NCI-H446 treated with DMSO at 0.1 percent for 48 hours (cell line): ENCODE measurements around the gene EMB.
"Not testable (repeated sequence)": the region's sequence is repeated elsewhere in the genome, so short reads cannot be mapped to it uniquely, and the experiment has no call there.

Experiments used
- DNase-seq: peaks from one replicate; lab custom pipeline; 2025; lab: John Stamatoyannopoulos, UW

EMB gene

DNA sequence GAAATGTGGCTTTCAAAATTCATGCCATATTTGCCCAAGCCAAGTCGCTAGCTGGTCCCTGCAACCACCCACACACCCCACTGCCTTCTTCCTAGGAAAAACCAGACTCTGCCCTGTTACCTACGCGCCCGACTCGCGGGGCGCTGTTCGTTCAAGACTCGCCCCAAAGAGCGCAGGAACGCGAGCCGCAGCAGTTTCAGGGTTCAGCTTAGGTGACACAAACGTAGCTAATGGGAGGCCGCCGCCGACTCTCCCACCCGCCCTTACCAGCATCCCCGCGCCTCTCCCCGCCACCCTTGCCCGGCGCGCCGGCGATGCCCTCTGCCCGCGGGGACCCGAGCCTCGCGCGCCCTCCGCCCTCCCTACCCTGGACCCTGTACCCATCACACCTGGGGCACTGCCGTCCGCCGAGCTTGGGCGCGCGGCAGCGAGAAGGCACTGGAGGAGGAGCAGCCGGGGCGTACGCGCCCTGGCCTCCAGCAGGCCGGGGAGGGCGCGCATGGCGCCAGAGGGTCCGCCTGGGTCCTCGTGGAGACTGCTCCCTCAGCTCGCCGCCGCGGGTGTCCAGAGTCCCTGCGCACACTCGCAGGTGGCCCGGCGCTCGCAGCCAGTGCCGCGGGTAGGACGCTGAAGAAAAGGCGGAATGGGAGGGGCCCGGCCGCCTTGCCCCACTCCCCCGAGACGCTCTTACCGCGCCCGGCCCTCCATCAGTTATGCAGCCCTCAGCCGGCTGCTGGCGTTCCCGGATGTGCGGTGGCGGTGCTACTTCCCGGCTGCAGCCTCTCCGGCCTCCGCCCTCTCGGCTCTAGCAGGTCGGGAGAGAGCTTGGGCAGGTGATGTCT, at the start of gene EMB:
EMB (minus strand) TSS at position 638 of the 842 bp plus-strand sequence; CDS start at position 501, 137 bp downstream.
- no peak for DNase-seq

DNA sequence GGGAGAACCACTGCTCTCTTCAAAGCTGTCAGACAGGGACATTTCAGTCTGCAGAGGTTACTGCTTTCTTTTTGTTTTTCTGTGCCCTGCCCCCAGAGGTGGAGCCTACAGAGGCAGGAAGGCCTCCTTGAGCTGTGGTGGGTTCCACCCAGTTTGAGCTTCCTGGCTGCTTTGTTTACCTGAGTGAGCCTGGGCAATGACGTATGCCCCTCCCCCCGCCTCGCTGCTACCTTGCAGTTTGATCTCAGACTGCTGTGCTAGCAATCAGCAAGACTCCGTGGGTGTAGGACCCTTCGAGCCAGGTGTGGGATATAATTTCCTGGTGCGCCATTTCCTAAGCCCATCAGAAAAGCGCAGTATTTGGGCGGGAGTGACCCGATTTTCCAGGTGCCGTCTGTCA, 48.4 kb upstream of the EMB start:
- not testable (repeated sequence) for DNase-seq

DNA sequence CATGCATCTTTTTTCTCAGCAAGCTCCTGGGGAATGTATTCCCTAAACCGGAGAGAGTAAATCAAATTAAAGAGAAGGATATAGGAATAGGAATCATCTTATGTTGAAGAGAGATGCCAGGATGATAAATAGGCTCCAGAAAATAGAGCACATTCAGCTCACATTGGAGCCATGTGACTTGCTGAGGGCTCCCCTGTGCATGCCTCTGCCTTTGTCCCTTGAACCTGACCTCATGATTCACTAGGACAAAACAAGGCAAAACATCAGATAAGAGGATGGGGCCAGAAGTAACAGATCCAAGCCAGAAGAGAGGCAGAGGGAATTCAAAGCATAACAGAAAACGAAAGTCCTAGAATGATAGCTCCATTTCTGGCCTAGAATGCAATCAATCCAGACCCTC, 37.7 kb upstream of the EMB start:
- DNase-seq = not testable (repeated sequence)

DNA sequence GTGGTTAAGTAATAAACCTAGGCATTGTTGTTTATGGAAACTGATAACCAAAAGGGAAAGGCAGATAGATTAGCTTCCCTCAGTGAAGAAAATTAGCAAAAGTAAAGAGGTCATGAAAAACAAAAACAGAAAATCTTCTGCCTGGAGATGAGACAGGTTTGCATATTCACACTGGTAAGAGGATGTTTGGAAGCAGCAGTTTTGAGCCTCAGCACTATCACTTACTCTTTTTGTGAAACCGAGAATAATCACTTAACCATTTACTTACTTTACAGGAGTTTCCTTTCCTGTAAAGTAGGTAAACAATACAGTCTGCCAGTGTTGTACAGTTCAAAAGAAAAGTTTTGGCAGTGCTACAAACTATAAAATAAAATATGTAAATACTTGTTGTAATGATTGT, 35.5 kb upstream of the EMB start:
- DNase-seq = no peak

GRCh38 chr5:50465015-50465414, 23.9 kb upstream of the EMB start:
- not testable (repeated sequence) for DNase-seq

DNA sequence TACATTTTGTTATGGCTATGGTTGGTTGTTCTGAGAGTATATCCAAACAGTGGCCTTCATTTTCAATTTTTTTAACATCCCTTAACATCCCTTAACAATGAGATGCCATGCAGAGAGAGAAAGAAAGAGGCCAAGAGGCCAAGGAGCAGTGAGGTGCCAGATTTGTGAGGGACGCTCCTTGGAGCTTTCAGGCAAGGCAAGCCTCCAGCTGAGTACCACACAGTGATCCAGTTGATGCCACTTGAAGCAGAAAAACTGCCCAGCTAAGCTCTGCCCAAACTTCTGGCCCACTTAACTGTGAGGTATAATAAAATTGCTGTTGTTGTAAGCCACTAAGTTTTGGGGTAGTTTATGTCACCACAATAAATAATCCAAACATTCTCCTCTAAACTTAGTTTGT, 22.6 kb upstream of the EMB start:
- no peak for DNase-seq

DNA sequence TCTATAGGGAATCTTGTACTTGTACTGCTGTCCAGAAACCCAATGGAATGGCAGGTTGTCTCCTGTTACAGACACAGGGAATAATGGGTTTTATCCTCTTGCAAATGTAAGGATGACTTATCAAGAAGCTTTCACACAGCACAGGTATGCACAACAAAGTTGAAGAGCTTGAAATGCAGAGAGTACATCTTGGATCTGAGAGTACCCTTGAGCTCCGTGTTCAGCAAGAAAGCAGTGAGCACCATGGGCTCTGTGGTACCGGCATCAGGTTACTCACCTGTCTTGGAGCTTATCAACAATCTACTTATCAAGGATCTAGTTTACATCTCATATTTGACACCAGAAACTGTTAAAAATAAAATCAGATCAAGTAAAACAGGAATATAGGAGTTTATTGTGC, 22.0 kb upstream of the EMB start:
- DNase-seq = no peak

- not testable (repeated sequence) for DNase-seq
Measured at GRCh38 chr5:50462579-50462978, 21.5 kb upstream of the EMB start.

GRCh38 chr5:50458372-50458771, 17.3 kb upstream of the EMB start:
- not testable (repeated sequence) for DNase-seq

DNA sequence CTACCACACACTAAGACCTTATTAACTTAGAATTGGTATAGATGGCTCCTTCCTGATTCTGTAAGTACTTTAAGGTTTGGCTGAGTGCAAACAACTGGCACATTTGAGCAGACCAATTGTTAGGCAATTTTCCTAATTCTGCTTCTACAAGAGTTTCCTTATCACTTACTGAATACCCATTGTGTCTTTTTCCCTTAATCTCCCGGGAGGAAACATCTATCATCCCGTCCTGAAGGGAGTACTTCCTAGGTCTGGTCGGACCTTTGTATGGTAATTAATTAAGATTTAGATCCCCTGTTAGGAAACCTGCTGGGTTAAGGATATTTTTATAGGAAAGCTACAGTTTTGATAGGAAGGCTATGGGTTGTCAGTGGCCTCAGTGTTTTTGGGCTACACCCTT, 8.2 kb upstream of the EMB start:
- not testable (repeated sequence) for DNase-seq

DNA sequence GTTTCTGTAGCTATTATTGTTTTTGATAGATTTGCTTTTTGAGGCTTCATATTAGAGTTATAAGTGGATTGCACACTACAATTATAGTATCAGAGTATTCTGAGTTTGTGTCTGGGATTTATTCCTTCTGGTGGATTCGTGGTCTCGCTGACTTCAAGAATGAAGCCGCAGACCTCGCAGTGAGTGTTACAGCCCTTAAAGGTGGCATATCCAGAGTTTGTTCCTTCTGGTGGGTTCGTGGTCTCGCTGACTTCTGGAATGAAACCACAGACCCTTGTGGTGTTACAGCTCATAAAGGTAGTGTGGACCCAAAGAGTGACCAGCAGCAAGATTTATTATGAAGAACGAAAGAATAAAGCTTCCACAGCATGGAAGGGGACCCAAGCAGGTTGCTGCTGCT, 6.9 kb upstream of the EMB start:
- DNase-seq = no peak

- DNase-seq = no peak
Measured at GRCh38 chr5:50447228-50447627, 6.1 kb upstream of the EMB start.

GRCh38 chr5:50445296-50445949, 4.3 kb upstream of the EMB start:
- DNase-seq = no peak

DNA sequence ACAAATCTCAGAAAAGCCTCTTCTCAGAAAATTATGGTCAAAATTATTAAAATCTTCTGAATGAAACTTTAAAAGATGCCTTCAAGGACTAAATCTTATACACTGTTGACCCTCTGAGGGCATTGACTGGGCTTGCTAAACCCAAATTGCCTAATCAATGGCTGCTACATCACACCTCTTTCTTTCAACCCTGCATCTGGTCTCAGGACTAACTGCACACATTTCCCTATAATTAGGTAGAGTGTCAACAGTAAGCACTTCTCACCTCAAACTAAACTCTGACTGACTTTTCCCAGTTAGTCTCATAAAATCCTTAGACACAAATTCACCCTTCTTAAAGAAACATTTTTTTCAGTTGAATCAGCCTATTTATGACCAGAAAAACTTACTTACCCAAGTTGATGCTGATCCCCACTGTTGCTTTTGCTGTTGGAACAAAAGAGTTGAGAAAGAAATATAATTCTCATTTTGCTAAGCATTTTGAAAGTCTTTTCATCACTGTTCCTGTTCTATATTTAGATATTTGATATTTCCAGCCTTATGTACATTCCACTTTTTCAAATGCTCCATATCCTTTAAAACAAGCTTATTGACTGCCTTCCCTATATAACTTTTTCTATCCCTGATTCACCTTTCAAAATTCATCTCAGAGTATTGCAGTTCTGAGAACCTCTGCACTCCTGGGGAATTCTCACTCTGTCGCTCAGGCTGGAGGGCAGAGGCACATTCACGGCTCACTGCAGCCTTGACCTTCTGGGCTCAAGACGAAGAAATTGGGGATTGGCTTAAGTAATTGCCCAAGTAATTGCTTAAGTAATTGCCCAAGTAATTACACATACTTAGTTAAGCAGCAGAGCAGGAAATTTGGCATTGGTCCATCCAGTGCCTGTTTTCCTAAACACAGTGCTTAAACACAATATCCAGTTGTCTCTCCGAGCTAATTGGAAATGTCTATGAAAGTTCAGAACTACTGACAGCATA, 1.8 kb upstream of the EMB start:
- not testable (repeated sequence) for DNase-seq

- no peak for DNase-seq
Measured at GRCh38 chr5:50441493-50441955, 436 bp upstream of the EMB start.

DNA sequence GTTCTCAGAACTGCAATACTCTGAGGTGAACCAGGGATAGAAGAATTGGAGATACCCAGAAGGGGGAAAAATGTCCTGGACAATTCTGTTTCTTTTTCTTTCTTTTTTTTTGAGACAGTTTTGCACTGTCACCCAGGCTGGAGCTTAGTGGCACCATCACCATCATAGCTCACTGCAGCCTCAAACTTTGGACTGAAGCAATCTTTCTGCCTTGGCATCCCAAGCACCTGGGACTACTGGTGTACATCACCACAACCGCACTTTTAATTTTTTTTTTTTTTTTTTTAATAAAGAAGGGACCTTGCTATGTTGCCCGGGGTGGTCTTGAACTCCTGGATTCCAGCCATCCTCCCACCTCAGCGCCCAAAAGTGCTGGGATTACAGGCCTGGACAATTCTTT, 1.9 kb downstream of the EMB start:
- DNase-seq = no peak

DNA sequence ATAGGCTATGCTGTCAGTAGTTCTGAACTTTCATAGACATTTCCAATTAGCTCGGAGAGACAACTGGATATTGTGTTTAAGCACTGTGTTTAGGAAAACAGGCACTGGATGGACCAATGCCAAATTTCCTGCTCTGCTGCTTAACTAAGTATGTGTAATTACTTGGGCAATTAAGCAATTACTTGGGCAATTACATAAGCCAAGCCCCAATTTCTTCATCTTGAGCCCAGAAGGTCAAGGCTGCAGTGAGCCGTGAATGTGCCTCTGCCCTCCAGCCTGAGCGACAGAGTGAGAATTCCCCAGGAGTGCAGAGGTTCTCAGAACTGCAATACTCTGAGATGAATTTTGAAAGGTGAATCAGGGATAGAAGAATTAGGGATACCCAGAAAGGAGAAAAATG, 3.0 kb downstream of the EMB start:
- not testable (repeated sequence) for DNase-seq

DNA sequence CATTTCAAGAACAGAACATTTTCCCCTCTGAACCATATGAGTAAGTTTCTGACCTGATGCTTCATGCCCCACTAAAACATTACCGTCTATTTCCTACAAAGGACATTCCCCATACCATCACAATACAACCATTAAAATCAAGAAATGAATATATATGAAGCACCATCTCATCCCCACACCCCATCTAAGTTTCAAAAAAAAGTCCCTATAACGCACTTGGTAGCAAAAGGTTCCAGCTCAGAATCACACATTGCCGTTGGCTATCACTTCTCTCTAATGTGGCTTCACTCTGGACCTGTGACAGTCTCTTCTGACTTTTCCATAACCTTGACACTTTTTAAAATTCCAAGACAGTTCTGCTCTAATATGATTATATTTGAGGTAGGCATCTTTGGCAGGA, 5.9 kb downstream of the EMB start:
- DNase-seq = no peak

- DNase-seq = not testable (repeated sequence)
Measured at GRCh38 chr5:50431133-50431904, 9.8 kb downstream of the EMB start.

DNA sequence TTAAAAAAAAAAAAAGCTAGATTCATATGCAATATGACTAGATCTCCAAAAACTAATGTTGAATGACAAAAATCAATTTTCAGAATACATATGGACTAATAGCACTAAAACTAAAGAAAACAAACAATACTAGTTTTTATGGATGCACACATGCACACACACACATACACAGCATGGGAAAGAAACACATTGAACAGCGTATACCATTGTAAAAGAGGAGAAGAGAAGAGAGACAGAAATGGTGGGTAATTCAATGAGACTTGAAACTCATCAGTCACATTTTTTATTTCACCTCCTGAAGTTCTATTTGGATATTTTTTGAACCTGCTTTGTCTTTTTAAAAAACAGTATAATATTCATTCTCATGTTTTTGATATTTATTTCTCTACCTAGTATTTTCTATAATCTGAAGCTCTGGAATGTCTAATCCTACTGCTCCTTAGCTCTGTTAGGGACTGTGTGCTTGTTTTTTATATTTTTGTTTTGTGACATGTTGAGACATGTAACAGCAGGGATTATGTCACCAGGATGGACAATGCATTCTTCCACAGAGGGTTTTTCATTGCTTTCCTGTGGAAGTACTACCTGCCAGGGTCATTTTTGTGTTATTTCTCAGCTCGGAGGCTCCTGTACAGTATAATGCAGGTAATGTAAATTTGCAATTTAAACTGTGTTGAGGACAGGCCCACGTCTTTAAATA, 17.8 kb downstream of the EMB start:
- not testable (repeated sequence) for DNase-seq
